Mesenchymal stem cell (in vitro differentiated cells and primary cell): ENCODE results near the gene ITGA2.

ENCODE experiments used
- DNase-seq: peaks from one replicate; pipeline ENCODE4 v3.0.0-alpha.2; 2013
- H2AFZ ChIP-seq: one replicate; pipeline ENCODE4 v1.6.1; 2013; ENCODE audit warnings: low read depth, mild to moderate bottlenecking, control low read depth, inconsistent platforms, low read length, moderate library complexity
- H2AK5ac ChIP-seq: 2 replicates; pipeline ENCODE4 v1.6.1; 2013; ENCODE audit warnings: low read length, moderate library complexity, mild to moderate bottlenecking, inconsistent platforms; ENCODE audit not compliant: severe bottlenecking
- H2BK120ac ChIP-seq: one replicate; pipeline ENCODE4 v1.6.1; 2013; ENCODE audit warnings: low read depth, mild to moderate bottlenecking, inconsistent platforms, low read length, moderate library complexity
- H2BK12ac ChIP-seq, 2 experiments: one replicate each; pipeline ENCODE4 v1.6.1; 2013; ENCODE audit warnings: inconsistent platforms in 2 of 2, low read length in 2 of 2, mild to moderate bottlenecking in 2 of 2, moderate library complexity in 2 of 2, control low read depth in 1 of 2
- H2BK15ac ChIP-seq: one replicate; pipeline ENCODE4 v1.6.1; 2013; ENCODE audit warnings: mild to moderate bottlenecking, low read depth, inconsistent platforms; ENCODE audit not compliant: poor library complexity, severe bottlenecking
- H2BK5ac ChIP-seq: 2 replicates; pipeline ENCODE4 v1.6.1; 2013; ENCODE audit warnings: low read depth, mild to moderate bottlenecking, low read length, control low read depth, inconsistent platforms; ENCODE audit not compliant: poor library complexity, severe bottlenecking
- H3K14ac ChIP-seq, 2 experiments: one replicate each; pipeline ENCODE4 v1.6.1; 2013; ENCODE audit warnings: inconsistent platforms in 2 of 2, low read length in 2 of 2, control low read depth in 1 of 2, mild to moderate bottlenecking in 1 of 2, moderate library complexity in 1 of 2
- H3K18ac ChIP-seq, 2 experiments: one replicate each; pipeline ENCODE4 v1.6.1; 2013; ENCODE audit warnings: inconsistent platforms in 2 of 2, low read length in 2 of 2, control low read depth in 1 of 2, low read depth in 1 of 2, mild to moderate bottlenecking in 1 of 2
- H3K23ac ChIP-seq, 2 experiments: one replicate each; pipeline ENCODE4 v1.6.1; 2013; ENCODE audit warnings: inconsistent platforms in 2 of 2, low read length in 2 of 2, mild to moderate bottlenecking in 2 of 2, moderate library complexity in 2 of 2, control low read depth in 1 of 2
- H3K27ac ChIP-seq: 2 replicates; pipeline ENCODE4 v1.5.1; 2013; ENCODE audit warnings: mild to moderate bottlenecking, moderate library complexity, low read length, control low read depth, inconsistent platforms; ENCODE audit not compliant: poor library complexity, severe bottlenecking
- H3K27me3 ChIP-seq, 2 experiments: 2 replicates each; pipeline versions ENCODE4 v1.6.1 to v1.7.0; 2013; ENCODE audit warnings: low read length in 2 of 2, mild to moderate bottlenecking in 2 of 2, moderate library complexity in 2 of 2, control low read depth in 1 of 2, inconsistent platforms in 1 of 2; ENCODE audit not compliant: control insufficient read depth in 1 of 2, insufficient read depth in 1 of 2
- H3K36me3 ChIP-seq, 2 experiments: 2 replicates each; pipeline versions ENCODE4 v1.6.1 to v1.7.0; 2013; ENCODE audit warnings: low read length in 2 of 2, control low read depth in 1 of 2, inconsistent platforms in 1 of 2, low read depth in 1 of 2, mild to moderate bottlenecking in 1 of 2; ENCODE audit not compliant: insufficient read depth in 2 of 2, control insufficient read depth in 1 of 2
- H3K4ac ChIP-seq, 2 experiments: one replicate each; pipeline ENCODE4 v1.6.1; 2013; ENCODE audit warnings: inconsistent platforms in 2 of 2, low read length in 2 of 2, mild to moderate bottlenecking in 2 of 2, moderate library complexity in 2 of 2, control low read depth in 1 of 2, low read depth in 1 of 2
- H3K4me1 ChIP-seq: 2 replicates; pipeline ENCODE4 v1.6.1; 2013; ENCODE audit warnings: low read depth, low read length, control low read depth; ENCODE audit not compliant: control insufficient read depth, insufficient read depth
- H3K4me2 ChIP-seq: 2 replicates; pipeline ENCODE4 v1.6.1; 2013; ENCODE audit warnings: low read length, mild to moderate bottlenecking, inconsistent platforms; ENCODE audit not compliant: poor library complexity, severe bottlenecking
- H3K4me3 ChIP-seq, 2 experiments: 2 replicates each; pipeline versions ENCODE4 v1.5.1 to v1.7.0; 2013; ENCODE audit warnings: low read length in 2 of 2, mild to moderate bottlenecking in 2 of 2, control low read depth in 1 of 2, low read depth in 1 of 2; ENCODE audit not compliant: insufficient read depth in 1 of 2
- H3K79me1 ChIP-seq: replicated peaks from 2 replicates; pipeline ENCODE4 v1.6.1; 2013; ENCODE audit warnings: mild to moderate bottlenecking, control low read depth, low read length, inconsistent platforms; ENCODE audit not compliant: poor library complexity, severe bottlenecking
- H3K9ac ChIP-seq: 2 replicates; pipeline ENCODE4 v1.7.0; 2013; ENCODE audit warnings: mild to moderate bottlenecking, low read length, moderate library complexity
- H3K9me3 ChIP-seq: 2 replicates; pipeline ENCODE4 v1.7.0; 2013; ENCODE audit warnings: mild to moderate bottlenecking, low read length; ENCODE audit not compliant: control insufficient read depth
- H4K8ac ChIP-seq: one replicate; pipeline ENCODE4 v1.6.1; 2013; ENCODE audit warnings: inconsistent platforms, mild to moderate bottlenecking, low read length, moderate library complexity
- H4K91ac ChIP-seq: one replicate; pipeline ENCODE4 v1.6.1; 2013; ENCODE audit warnings: mild to moderate bottlenecking, low read length, inconsistent platforms
- WGBS: methylation state at CpG from one replicate; pipeline ENCODE4 v1.1.7; 2013; ENCODE audit warnings: mixed read lengths; 5-methylcytosine and 5-hydroxymethylcytosine counted together

ITGA2 gene

DNA sequence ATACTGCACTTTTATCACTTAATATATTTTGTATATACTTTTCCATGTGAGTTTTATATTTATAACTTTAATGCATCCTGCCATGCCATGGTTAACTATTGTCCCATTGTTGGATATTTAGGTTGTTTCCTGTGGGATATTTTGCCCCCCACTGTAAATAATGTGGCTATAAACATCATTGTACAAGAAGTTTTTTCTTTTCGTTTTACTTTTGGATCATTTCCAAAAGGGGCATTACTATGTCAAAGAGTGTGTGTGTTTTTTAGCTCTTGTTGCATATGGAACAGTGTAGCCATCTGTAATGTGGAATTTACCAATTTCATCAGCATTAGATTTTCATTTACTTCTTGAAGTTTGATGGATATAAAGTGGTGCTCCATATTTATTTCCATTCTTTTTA lies 13.3 kb downstream of the ITGA2 start:
- Histone ChIP-seq H3K4ac (no peak overlapping the region), H3K36me3 (peaks cover 0 to 8% of the 10 kb centered on the region in 2 experiments), H2BK5ac (no peak overlapping the region), H2BK120ac (no peak overlapping the region), H3K23ac (no peak overlapping the region), H3K79me1 (peaks cover 20% of the 10 kb centered on the region), H2BK15ac (no peak overlapping the region), H3K14ac (no peak overlapping the region), H4K91ac (no peak overlapping the region), H4K8ac (no peak overlapping the region), H3K9me3 (no peaks in the 10 kb centered on the region), H2BK12ac (no peak overlapping the region), H2AK5ac (no peak overlapping the region), H3K18ac (no peak overlapping the region), H3K27me3 (no peaks in the 10 kb centered on the region), H2AFZ (no peak overlapping the region), H3K27ac (no peak overlapping the region), H3K4me1 (no peaks in the 10 kb centered on the region), H3K4me3 (no peak overlapping the region), H3K9ac (no peak overlapping the region), H3K4me2 (no peak overlapping the region)
- WGBS: no CpG with 5 or more reads among the region's 1 CpG
- DNase-seq: no peak

GRCh38 chr5:53003144-53003543 lies 14.0 kb downstream of the ITGA2 start:
- WGBS: 86% methylated on average over 1 of the region's 1 CpG
- H2BK15ac ChIP-seq: no peak overlapping the region

DNA sequence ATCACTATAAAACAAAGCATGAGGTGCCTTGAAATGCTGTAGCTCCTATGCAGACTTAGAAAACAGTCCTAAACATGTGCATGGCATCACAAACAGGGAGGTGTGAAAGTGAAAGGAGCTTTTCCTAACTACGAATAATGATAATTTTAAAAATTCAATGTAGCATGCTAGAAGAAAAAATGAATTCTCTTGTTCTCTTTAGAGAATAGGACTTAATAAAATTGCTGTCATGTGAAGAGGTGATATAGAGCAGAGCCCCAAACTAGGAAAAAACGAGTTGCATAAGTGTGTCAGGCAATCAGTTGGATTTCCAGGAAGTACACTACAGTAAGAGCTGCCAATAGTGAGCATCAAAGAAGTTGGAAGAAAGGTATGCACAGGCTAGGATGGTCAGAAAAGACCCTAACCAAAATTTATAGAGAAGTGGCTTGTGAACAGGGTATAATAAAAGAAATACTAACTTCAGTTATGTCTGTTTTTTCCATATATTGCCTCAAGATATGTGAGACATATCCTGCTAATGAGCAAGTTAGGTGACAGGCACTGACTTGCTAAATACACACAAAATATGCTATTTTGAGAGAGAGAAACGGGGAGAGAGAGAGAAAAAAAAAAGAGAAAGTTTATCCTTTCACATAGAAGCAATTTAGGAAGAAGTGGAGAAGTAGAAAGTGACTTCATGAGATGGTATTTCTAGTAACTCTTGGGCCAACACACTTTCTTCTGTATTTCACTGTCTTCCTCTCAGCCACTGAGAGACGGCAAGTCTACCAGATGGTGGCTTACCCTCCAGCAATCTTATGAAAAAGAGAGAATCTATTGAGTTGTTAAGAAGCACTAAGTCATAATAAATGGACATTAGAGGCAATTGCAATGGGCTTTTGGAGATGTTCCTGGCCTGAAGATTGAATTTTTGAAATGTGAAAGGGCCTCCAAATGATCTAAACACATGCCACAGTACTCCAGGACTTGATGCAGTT lies 18.0 kb downstream of the ITGA2 start:
- peak overlapping the region; percentile 44 for H2BK5ac ChIP-seq
- peaks cover 0 to 8% of the 10 kb centered on the region in 2 experiments for H3K36me3 ChIP-seq
- H2BK120ac ChIP-seq: no peak overlapping the region
- H2BK15ac ChIP-seq: no peak overlapping the region
- H3K4me1 ChIP-seq: no peaks in the 10 kb centered on the region
- H4K91ac ChIP-seq: no peak overlapping the region
- peak overlapping the region in 1 of 2 experiments; percentile 54 for H3K18ac ChIP-seq
- H3K27ac ChIP-seq: no peak overlapping the region
- H4K8ac ChIP-seq: no peak overlapping the region
- H3K4me2 ChIP-seq: no peak overlapping the region
- no peak overlapping the region for H3K4me3 ChIP-seq
- peak; percentile 54 for DNase-seq
- peak overlapping the region; percentile 37 for H3K9ac ChIP-seq
- no peaks in the 10 kb centered on the region for H3K9me3 ChIP-seq
- H2BK12ac ChIP-seq: no peak overlapping the region
- 48% methylated on average over 2 of the region's 4 CpGs for WGBS
- no peak overlapping the region for H3K4ac ChIP-seq
- peak overlapping the region; percentile 65 for H2AK5ac ChIP-seq
- no peak overlapping the region for H2AFZ ChIP-seq
- peaks cover 12% of the 10 kb centered on the region for H3K79me1 ChIP-seq
- H3K23ac ChIP-seq: no peak overlapping the region
- H3K27me3 ChIP-seq: no peaks in the 10 kb centered on the region
- H3K14ac ChIP-seq: no peak overlapping the region

More at GRCh38 chr5:53003144-53003543, 14.0 kb downstream of the ITGA2 start:
- H4K91ac ChIP-seq: peak overlapping the region; percentile 18
- no peak overlapping the region for H3K23ac ChIP-seq
- DNase-seq: no peak
- no peak overlapping the region for H3K27ac ChIP-seq
- H2BK5ac ChIP-seq: no peak overlapping the region
- H3K18ac ChIP-seq: peak overlapping the region in 1 of 2 experiments; percentile 11
- H3K36me3 ChIP-seq: peaks cover 0 to 8% of the 10 kb centered on the region in 2 experiments
- H3K9ac ChIP-seq: no peak overlapping the region
- no peaks in the 10 kb centered on the region for H3K9me3 ChIP-seq
- H3K4me3 ChIP-seq: no peak overlapping the region
- no peak overlapping the region for H2BK120ac ChIP-seq
- no peak overlapping the region for H4K8ac ChIP-seq
- H2BK12ac ChIP-seq: peak overlapping the region in 1 of 2 experiments; percentile 29
- no peak overlapping the region for H3K4me2 ChIP-seq
- H3K79me1 ChIP-seq: peaks cover 20% of the 10 kb centered on the region
- H3K4me1 ChIP-seq: no peaks in the 10 kb centered on the region
- H3K14ac ChIP-seq: no peak overlapping the region
- H3K4ac ChIP-seq: no peak overlapping the region
- H3K27me3 ChIP-seq: no peaks in the 10 kb centered on the region
- no peak overlapping the region for H2AK5ac ChIP-seq
- H2AFZ ChIP-seq: no peak overlapping the region

- Histone ChIP-seq H2AFZ (no peak overlapping the region), H3K9ac (no peak overlapping the region), H3K18ac (peak overlapping the region in 1 of 2 experiments; percentile 44), H3K9me3 (no peaks in the 10 kb centered on the region), H2BK12ac (peak overlapping the region in 1 of 2 experiments; percentile 29), H2BK5ac (no peak overlapping the region), H4K8ac (no peak overlapping the region), H3K23ac (no peak overlapping the region), H3K27ac (no peak overlapping the region), H3K4ac (no peak overlapping the region), H3K4me1 (no peaks in the 10 kb centered on the region), H3K79me1 (peaks cover 7% of the 10 kb centered on the region), H3K4me2 (no peak overlapping the region), H2AK5ac (no peak overlapping the region), H3K36me3 (peaks cover 0 to 8% of the 10 kb centered on the region in 2 experiments), H3K14ac (no peak overlapping the region), H3K4me3 (no peak overlapping the region), H4K91ac (no peak overlapping the region), H2BK120ac (no peak overlapping the region), H2BK15ac (no peak overlapping the region), H3K27me3 (no peaks in the 10 kb centered on the region)
- peak; percentile 77 for DNase-seq
- 0% methylated on average over 1 of the region's 1 CpG for WGBS
Observed at GRCh38 chr5:53008751-53009150, 19.6 kb downstream of the ITGA2 start.
